Measurements from ENCODE around the gene SGCD.

SGCD gene

DNA sequence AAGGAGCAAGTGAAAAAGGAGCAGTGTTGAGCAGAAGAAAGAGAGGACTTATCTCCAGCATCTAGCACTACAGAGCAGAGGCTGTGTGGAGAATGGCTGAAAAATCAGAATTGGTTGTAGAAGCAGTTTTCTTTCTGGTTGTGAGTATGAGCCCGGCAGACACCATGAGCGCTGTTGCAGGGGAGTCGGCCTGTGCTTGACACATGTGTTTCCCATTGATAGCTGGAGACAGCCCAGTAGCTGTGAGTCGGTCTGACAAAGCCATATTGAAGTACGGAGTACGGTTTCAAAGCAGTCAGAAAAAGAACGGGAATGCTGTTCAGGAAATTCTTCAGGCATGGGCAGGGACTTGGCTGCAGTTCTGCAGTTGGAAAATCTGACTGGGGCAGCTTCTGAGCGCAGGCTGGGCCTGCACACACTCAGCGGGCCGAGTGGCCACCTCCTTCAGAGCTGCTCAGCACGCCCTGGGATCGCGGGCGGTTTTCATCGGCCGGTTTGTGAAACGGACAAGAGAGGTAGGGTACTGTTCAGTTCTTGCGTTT, at the start of gene SGCD:
TSS of gene SGCD (plus strand) at position 447 of the 542 bp plus-strand sequence.
- TF ChIP-seq, protein P1, sequence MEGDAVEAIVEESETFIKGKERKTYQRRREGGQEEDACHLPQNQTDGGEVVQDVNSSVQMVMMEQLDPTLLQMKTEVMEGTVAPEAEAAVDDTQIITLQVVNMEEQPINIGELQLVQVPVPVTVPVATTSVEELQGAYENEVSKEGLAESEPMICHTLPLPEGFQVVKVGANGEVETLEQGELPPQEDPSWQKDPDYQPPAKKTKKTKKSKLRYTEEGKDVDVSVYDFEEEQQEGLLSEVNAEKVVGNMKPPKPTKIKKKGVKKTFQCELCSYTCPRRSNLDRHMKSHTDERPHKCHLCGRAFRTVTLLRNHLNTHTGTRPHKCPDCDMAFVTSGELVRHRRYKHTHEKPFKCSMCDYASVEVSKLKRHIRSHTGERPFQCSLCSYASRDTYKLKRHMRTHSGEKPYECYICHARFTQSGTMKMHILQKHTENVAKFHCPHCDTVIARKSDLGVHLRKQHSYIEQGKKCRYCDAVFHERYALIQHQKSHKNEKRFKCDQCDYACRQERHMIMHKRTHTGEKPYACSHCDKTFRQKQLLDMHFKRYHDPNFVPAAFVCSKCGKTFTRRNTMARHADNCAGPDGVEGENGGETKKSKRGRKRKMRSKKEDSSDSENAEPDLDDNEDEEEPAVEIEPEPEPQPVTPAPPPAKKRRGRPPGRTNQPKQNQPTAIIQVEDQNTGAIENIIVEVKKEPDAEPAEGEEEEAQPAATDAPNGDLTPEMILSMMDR (IDR thresholded peaks at IDR 0.05; ENCODE audit: insufficient read depth, low read length, poor library complexity, severe bottlenecking), result no peak
- Histone ChIP-seq H3K27me3 (replicated peaks; ENCODE audit: control insufficient read depth, insufficient read depth, low read length) (no peaks in the 10 kb centered on the region), H3K36me3 (ENCODE audit: control insufficient read depth, insufficient read depth, low read length) (no peaks in the 10 kb centered on the region), H3K4me3 (replicated peaks; ENCODE audit: low read depth, low read length) (no peak within 1 kb of the TSS)
- no peak for DNase-seq (ENCODE audit: extremely low read depth, insufficient read length)

DNA sequence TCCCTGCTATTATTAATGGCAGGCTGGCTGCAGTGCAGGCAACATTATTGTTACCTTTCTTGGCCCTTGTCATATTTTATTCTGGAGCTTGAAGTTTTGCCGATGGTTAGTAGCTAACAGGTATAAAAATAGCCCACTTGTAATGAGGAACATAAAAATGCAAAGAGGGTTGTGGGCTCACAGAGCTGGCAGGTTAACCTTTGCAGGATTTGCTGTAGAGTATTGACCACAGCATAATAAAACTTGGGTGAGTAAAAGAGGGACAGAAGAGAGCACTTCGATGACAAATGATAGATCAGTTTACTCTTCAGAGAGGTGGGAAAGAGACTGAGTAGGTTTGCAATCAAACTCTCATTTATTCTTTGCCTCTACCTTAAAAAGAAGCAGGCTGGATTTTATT, 49.7 kb upstream of the SGCD start:
- TF ChIP-seq, protein P1 (IDR thresholded peaks at IDR 0.05; ENCODE audit: insufficient read depth, low read length, poor library complexity, severe bottlenecking), result no peak
- no peaks in the 10 kb centered on the region for H3K36me3 ChIP-seq (ENCODE audit: control insufficient read depth, insufficient read depth, low read length)
- no peaks in the 10 kb centered on the region for H3K27me3 ChIP-seq (replicated peaks; ENCODE audit: control insufficient read depth, insufficient read depth, low read length)
- no peak overlapping the region for H3K4me3 ChIP-seq (replicated peaks; ENCODE audit: low read depth, low read length)
- DNase-seq (ENCODE audit: extremely low read depth, insufficient read length), result no peak

DNA sequence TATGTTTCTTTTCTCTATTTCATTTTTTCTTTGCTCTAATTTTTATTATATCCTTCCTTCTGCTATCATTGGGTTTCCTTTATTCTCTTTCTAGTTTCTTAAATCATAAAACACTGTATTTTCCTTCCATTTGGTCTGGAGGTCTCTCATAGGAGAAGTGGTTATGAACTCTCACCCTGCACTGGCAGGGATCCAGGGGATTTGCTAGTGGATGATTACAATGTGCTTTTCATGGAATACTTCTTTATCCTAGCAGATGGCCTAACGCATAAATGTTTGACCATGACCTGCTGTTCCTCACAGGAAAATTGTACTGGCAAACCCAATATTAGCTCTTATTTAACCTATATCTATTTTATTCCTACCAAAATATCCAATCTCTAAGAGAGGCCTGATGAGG, 31.5 kb upstream of the SGCD start:
- Histone ChIP-seq H3K27me3 (replicated peaks; ENCODE audit: control insufficient read depth, insufficient read depth, low read length) (no peaks in the 10 kb centered on the region), H3K36me3 (ENCODE audit: control insufficient read depth, insufficient read depth, low read length) (no peaks in the 10 kb centered on the region), H3K4me3 (replicated peaks; ENCODE audit: low read depth, low read length) (no peak overlapping the region)
- no peak for DNase-seq (ENCODE audit: extremely low read depth, insufficient read length)
- TF ChIP-seq, protein P1 (IDR thresholded peaks at IDR 0.05; ENCODE audit: insufficient read depth, low read length, poor library complexity, severe bottlenecking), result no peak

DNA sequence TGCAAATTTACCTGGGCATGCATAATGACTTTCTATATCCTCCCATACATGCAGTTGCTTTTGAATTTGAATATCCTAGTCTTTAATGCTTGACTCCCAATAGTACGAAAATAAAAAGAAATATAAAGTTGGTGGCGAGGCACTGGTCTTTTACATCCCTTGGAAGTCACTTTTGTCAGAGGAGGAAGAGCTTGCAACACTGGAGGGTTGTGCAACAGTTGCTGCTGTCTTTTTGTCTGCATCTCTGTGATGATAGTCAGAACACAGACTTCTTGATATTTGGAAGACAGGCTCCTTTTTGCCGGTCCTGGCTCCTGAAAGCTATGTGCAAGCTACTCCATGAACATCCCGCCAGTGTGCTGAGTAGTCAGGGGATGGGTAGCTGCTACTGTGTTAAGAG, 16.8 kb upstream of the SGCD start:
- Histone ChIP-seq H3K27me3 (replicated peaks; ENCODE audit: control insufficient read depth, insufficient read depth, low read length) (no peaks in the 10 kb centered on the region), H3K4me3 (replicated peaks; ENCODE audit: low read depth, low read length) (no peak overlapping the region), H3K36me3 (ENCODE audit: control insufficient read depth, insufficient read depth, low read length) (no peaks in the 10 kb centered on the region)
- TF ChIP-seq, protein P1 (IDR thresholded peaks at IDR 0.05; ENCODE audit: insufficient read depth, low read length, poor library complexity, severe bottlenecking), result no peak
- DNase-seq (ENCODE audit: extremely low read depth, insufficient read length), result no peak

DNA sequence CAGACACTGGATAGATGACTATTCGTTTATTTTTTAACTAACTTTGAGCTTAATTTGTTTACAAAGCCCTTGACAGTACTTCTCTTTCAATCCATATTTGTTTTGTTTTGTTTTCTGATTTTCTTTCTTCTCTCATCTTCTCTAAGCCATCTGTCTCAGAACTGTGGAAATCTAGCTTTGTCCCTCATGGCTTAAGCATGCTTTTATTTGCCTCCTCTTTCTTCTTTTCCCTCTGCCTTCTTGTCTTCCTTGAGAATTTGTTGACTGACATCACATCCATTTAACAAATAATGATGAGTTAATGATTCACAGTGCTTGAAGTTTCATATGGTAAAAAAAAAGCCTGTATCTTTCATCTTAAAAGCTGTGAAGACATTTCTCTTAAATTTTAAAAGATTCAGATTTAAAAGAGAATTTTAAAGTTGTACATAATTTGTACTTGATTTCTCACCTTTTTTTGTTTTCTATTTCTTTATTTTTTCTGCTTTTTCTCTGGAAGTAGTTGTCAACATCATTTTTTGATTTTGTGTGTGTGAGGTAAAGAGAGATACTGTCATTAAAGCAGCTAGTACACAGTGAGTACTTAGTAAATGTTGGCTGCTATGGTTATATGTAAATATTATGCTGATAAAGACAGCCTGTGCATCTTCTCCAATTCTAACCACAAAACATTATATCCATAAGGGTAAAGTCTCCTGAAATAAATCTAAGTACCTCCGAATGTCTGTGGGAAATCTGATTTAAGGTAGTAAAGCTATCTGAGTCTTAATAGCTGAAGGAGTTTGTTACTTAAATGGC, 13.9 kb upstream of the SGCD start:
- no peaks in the 10 kb centered on the region for H3K36me3 ChIP-seq (ENCODE audit: control insufficient read depth, insufficient read depth, low read length)
- no peak for DNase-seq (ENCODE audit: extremely low read depth, insufficient read length)
- H3K4me3 ChIP-seq (replicated peaks; ENCODE audit: low read depth, low read length), result no peak overlapping the region
- TF ChIP-seq, protein P1 (IDR thresholded peaks at IDR 0.05; ENCODE audit: insufficient read depth, low read length, poor library complexity, severe bottlenecking), result no peak
- no peaks in the 10 kb centered on the region for H3K27me3 ChIP-seq (replicated peaks; ENCODE audit: control insufficient read depth, insufficient read depth, low read length)
